Fibroblast of mammary gland (primary cell): ENCODE results near the gene MISP.

Experiments used
- DNase-seq: peaks from one replicate; pipeline ENCODE4 v3.0.0-alpha.2; 2010; ENCODE audit warnings: low read depth
- H3K4me3 ChIP-seq: 2 replicates; pipeline ENCODE4 v1.5.1; 2011; ENCODE audit warnings: low read depth, mild to moderate bottlenecking, low read length, moderate library complexity; ENCODE audit not compliant: control insufficient read depth
- CTCF ChIP-seq: conservative IDR thresholded peaks from 2 replicates; pipeline ENCODE4 v1.5.1; 2011; ENCODE audit warnings: low read depth, low read length, inconsistent platforms; ENCODE audit not compliant: control insufficient read depth, insufficient read depth

MISP gene

GRCh38 chr19:709196-709964 lies 41.5 kb upstream of the MISP start:
- no peak for DNase-seq
- no peak for TF ChIP-seq CTCF
- H3K4me3 ChIP-seq = no peak overlapping the region

- no peak overlapping the region for H3K4me3 ChIP-seq
- no peak for DNase-seq
- TF ChIP-seq CTCF = no peak
Observed at GRCh38 chr19:709965-710571, 40.8 kb upstream of the MISP start.

- TF ChIP-seq CTCF = no peak
- H3K4me3 ChIP-seq = no peak overlapping the region
- DNase-seq = no peak
Observed at GRCh38 chr19:710767-711166, 40.1 kb upstream of the MISP start.

DNA sequence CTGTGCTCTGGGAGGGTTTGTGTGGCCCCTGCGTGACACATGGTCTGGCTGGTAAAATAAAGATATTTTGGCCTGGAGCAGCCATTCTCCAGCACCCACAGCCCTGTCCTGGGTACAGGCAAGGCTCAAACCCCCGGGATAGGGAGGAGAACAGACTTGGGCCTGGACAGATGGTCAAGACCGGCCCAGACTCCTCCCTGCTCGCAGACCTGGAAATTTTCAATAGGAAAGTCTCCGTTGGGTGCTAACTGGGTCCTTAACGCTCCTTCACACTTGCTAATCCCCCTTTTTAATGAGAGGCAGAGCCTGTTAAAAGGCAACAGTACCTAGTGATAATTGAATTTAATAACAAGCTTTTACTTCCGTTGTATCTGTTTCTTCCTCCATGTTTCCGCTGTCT lies 39.7 kb upstream of the MISP start:
- no peak overlapping the region for H3K4me3 ChIP-seq
- TF ChIP-seq CTCF = no peak
- DNase-seq = no peak

GRCh38 chr19:715347-715746 lies 35.6 kb upstream of the MISP start:
- H3K4me3 ChIP-seq = no peak overlapping the region
- DNase-seq = no peak
- no peak for TF ChIP-seq CTCF

DNA sequence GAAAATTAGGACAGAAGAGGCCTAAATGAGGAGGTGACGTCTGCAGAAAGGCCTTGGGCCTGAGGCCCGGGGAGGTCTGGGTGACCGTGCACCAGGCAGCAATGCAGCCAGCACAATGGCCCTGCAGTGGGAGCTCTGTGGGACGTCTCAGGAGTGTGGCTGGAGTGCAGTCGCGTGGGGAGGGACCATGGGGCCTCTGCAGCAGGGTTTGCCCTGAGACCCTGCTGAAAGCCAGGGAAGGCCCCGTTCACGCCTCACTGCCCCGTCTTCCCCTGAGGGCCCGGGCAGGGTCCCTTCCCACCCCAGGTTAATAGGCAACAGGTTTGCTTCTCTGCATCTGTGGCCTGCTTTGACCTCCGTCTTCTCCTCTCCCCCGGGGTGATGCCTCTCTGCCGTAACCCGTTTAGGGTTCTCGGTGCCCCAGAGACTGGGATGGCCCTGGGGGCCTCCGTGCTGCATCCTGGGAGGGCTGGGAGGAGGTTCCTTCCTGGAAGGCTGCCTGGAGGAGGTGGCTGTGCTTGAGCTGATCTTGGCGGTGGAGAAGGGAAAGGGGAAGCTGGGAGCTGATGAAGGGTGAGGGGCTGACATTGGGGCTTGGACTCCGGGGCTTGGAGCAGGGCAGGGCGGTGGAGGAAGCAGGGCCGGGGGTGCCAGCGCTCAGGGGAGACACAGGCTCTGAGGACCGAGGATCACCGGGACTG lies 32.5 kb upstream of the MISP start:
- TF ChIP-seq CTCF = no peak
- no peak overlapping the region for H3K4me3 ChIP-seq
- DNase-seq = no peak
